ENCODE data around the gene SUPV3L1.

DNA sequence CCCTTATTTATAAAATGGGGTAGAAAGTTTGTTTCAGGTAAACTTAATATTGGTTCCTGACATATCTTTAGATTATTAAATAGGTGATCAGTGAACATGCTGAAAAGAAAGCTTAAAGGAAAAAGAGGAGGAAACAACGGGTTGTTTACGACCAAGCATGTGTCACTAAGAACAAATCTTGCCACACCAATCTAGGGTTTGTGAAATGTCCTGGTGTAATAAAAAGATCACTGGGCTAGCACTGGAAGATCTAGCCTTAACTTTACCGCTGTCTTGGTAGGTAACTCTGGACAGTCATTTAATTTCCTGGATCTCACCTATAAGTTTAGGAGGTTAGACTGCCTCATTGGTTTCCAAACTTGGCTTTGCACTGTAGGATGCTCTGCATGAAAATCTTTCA, 37.1 kb upstream of the SUPV3L1 start:
- TF ChIP-seq, protein P1, sequence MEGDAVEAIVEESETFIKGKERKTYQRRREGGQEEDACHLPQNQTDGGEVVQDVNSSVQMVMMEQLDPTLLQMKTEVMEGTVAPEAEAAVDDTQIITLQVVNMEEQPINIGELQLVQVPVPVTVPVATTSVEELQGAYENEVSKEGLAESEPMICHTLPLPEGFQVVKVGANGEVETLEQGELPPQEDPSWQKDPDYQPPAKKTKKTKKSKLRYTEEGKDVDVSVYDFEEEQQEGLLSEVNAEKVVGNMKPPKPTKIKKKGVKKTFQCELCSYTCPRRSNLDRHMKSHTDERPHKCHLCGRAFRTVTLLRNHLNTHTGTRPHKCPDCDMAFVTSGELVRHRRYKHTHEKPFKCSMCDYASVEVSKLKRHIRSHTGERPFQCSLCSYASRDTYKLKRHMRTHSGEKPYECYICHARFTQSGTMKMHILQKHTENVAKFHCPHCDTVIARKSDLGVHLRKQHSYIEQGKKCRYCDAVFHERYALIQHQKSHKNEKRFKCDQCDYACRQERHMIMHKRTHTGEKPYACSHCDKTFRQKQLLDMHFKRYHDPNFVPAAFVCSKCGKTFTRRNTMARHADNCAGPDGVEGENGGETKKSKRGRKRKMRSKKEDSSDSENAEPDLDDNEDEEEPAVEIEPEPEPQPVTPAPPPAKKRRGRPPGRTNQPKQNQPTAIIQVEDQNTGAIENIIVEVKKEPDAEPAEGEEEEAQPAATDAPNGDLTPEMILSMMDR (IDR thresholded peaks at IDR 0.05), result no peak
- TF ChIP-seq POLR2AphosphoS5 (IDR thresholded peaks at IDR 0.05), result no peak
- no peak for TF ChIP-seq POLR2A (IDR thresholded peaks at IDR 0.05)

All from sigmoid colon (tissue), 4 donors.